H1 (cell line): Measurements from ENCODE around the gene ATP5ME. TPM values are rescaled to one million over a fixed set of nuclear protein-coding genes. Genes with fewer than 3 reads are reported as not detected.

Source experiments
- CBX8 ChIP-seq: fragments of 300-800, 300-1000 bp; sonication (generic); IDR thresholded peaks from 2 replicates; pipeline ENCODE4 v1.7.1; 2016; ENCODE audit warnings: low read depth, low read length, borderline replicate concordance
- EZH2 ChIP-seq: fragments of 200-600 bp; sonication (generic); IDR thresholded peaks from 2 replicates; pipeline ENCODE4 v1.7.1; 2012; ENCODE audit warnings: low read depth, mild to moderate bottlenecking, moderate library complexity, low read length, inconsistent platforms; ENCODE audit not compliant: severe bottlenecking
- MAFK ChIP-seq: IDR thresholded peaks from 2 replicates; pipeline ENCODE4 v1.6.1; 2012; ENCODE audit warnings: low read depth, mild to moderate bottlenecking, improper control_type of control experiment, low read length
- RFX5 ChIP-seq: IDR thresholded peaks from 2 replicates; pipeline ENCODE4 v1.6.1; 2011; ENCODE audit warnings: low read depth, low read length, improper control_type of control experiment, borderline replicate concordance
- SAP30 ChIP-seq: fragments of 300-600 bp; sonication (generic); IDR thresholded peaks from 2 replicates; pipeline ENCODE4 v1.7.1; 2012; ENCODE audit warnings: low read length, moderate library complexity, mild to moderate bottlenecking, inconsistent platforms; ENCODE audit not compliant: insufficient read depth, insufficient replicate concordance
- SIX5 ChIP-seq: IDR thresholded peaks from 2 replicates; pipeline ENCODE4 v1.6.1; 2011; ENCODE audit warnings: mild to moderate bottlenecking, low read depth, low read length
- SRF ChIP-seq: IDR thresholded peaks from 2 replicates; pipeline ENCODE4 v1.6.1; 2011; ENCODE audit warnings: mild to moderate bottlenecking, low read depth, low read length, moderate library complexity
- polyA plus RNA-seq, 7 experiments: library from polyadenylated mRNA; depleted of rRNA in 3 of 7; stranded (reverse) in 5 of 7; unstranded in 2 of 7; fragments of >200 nt in 5 of 7; fragments of 200-250 nt in 2 of 7; gene quantifications; 1 replicate in 5 of 7; 2 replicates in 1 of 7; 4 replicates in 1 of 7; pipeline versions ENCODE4 v1.2.1 to v1.2.3, GENCODE V29; 2011 to 2013; ENCODE audit warnings: missing spikeins in 2 of 7, mixed read lengths in 2 of 7
- total RNA-seq: library from RNA; stranded (reverse); fragmentation: NEBNext Ultra II Directional; extraction: Animal tissue kit (Norgen Biotek cat#: 25700); gene quantifications from 2 replicates; pipeline ENCODE4 v1.2.1, GENCODE V29; 2021
- TF ChIP-seq, protein P1 (sequence below): IDR thresholded peaks from 2 replicates; pipeline ENCODE4 v1.6.1; 2012; ENCODE audit warnings: inconsistent platforms

ATP5ME gene
- total and polyA plus RNA-seq, 2 of the 8 experiments (the other 6 are each of a cell fraction or from before 2014, with no cell fraction given) = 375 to 450 TPM

DNA sequence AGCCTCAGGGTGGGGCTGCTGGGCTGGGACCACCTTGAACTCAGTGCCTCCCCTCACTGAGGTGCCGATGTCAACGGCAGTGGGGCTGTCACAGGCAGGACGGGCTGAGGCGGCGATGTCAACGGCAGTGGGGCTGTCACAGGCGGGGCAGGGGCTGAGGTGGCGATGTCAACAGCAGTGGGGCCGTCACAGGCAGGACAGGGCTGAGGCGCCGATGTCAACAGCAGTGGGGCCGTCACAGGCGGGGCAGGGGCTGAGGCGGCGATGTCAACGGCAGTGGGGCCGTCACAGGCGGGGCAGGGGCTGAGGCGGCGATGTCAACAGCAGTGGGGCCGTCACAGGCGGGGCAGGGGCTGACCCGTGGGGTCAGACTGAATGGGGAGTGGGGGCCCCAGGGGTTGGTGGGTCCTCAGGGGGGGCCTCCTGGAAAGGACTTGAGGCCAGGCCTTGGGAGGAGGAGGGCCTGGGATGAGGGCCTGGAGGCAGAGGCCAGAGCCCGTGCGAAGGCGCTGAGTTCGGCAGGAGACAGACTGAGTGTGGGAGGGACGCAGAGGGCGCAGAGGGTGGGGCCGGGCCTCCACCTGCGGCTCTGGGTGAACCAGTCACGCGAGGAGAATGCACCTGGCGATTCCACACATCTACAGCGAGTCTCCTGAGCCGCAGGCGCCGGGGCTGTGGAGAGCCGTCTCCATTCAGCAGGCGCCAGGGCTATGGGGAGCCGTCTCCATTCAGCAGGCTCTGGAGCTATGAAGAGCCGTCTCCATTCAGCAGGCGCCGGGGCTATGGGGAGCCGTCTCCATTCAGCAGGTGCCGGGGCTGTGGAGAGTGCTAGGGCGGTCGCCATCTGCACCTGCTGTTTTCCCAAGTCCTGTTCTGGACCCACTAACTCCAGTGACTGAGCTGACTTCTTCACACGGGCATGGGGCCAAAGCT lies 22.9 kb downstream of the ATP5ME start (continued):
- TF ChIP-seq SIX5 (no peak), SAP30 (no peak), RFX5 (no peak), SRF (no peak), MAFK (no peak), CBX8 (no peak), EZH2 (no peak)
- TF ChIP-seq, protein P1, sequence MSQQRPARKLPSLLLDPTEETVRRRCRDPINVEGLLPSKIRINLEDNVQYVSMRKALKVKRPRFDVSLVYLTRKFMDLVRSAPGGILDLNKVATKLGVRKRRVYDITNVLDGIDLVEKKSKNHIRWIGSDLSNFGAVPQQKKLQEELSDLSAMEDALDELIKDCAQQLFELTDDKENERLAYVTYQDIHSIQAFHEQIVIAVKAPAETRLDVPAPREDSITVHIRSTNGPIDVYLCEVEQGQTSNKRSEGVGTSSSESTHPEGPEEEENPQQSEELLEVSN = no peak
